Measurements from ENCODE around the gene SEC14L3.

- TF ChIP-seq, protein P1, sequence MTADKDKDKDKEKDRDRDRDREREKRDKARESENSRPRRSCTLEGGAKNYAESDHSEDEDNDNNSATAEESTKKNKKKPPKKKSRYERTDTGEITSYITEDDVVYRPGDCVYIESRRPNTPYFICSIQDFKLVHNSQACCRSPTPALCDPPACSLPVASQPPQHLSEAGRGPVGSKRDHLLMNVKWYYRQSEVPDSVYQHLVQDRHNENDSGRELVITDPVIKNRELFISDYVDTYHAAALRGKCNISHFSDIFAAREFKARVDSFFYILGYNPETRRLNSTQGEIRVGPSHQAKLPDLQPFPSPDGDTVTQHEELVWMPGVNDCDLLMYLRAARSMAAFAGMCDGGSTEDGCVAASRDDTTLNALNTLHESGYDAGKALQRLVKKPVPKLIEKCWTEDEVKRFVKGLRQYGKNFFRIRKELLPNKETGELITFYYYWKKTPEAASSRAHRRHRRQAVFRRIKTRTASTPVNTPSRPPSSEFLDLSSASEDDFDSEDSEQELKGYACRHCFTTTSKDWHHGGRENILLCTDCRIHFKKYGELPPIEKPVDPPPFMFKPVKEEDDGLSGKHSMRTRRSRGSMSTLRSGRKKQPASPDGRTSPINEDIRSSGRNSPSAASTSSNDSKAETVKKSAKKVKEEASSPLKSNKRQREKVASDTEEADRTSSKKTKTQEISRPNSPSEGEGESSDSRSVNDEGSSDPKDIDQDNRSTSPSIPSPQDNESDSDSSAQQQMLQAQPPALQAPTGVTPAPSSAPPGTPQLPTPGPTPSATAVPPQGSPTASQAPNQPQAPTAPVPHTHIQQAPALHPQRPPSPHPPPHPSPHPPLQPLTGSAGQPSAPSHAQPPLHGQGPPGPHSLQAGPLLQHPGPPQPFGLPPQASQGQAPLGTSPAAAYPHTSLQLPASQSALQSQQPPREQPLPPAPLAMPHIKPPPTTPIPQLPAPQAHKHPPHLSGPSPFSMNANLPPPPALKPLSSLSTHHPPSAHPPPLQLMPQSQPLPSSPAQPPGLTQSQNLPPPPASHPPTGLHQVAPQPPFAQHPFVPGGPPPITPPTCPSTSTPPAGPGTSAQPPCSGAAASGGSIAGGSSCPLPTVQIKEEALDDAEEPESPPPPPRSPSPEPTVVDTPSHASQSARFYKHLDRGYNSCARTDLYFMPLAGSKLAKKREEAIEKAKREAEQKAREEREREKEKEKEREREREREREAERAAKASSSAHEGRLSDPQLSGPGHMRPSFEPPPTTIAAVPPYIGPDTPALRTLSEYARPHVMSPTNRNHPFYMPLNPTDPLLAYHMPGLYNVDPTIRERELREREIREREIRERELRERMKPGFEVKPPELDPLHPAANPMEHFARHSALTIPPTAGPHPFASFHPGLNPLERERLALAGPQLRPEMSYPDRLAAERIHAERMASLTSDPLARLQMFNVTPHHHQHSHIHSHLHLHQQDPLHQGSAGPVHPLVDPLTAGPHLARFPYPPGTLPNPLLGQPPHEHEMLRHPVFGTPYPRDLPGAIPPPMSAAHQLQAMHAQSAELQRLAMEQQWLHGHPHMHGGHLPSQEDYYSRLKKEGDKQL (CRISPR knock-in tag; IDR thresholded peaks at IDR 0.05; ENCODE audit: low read depth), result no peak
- no peak for TF ChIP-seq ZNF790 (CRISPR knock-in tag; IDR thresholded peaks at IDR 0.05; ENCODE audit: borderline replicate concordance)
- no peak for TF ChIP-seq MAFG (CRISPR knock-in tag; IDR thresholded peaks at IDR 0.05)
- TF ChIP-seq ZNF816 (CRISPR knock-in tag; IDR thresholded peaks at IDR 0.05; ENCODE audit: borderline replicate concordance), result no peak
- TF ChIP-seq FOSL1 (CRISPR knock-in tag; IDR thresholded peaks at IDR 0.05; ENCODE audit: borderline replicate concordance), result no peak
- no peak for TF ChIP-seq IKZF4 (CRISPR knock-in tag; IDR thresholded peaks at IDR 0.05; ENCODE audit: borderline replicate concordance, low read depth, not compliant biosample characterization)
- TF ChIP-seq, protein P2, sequence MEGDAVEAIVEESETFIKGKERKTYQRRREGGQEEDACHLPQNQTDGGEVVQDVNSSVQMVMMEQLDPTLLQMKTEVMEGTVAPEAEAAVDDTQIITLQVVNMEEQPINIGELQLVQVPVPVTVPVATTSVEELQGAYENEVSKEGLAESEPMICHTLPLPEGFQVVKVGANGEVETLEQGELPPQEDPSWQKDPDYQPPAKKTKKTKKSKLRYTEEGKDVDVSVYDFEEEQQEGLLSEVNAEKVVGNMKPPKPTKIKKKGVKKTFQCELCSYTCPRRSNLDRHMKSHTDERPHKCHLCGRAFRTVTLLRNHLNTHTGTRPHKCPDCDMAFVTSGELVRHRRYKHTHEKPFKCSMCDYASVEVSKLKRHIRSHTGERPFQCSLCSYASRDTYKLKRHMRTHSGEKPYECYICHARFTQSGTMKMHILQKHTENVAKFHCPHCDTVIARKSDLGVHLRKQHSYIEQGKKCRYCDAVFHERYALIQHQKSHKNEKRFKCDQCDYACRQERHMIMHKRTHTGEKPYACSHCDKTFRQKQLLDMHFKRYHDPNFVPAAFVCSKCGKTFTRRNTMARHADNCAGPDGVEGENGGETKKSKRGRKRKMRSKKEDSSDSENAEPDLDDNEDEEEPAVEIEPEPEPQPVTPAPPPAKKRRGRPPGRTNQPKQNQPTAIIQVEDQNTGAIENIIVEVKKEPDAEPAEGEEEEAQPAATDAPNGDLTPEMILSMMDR (CRISPR knock-in tag; IDR thresholded peaks at IDR 0.05), result no peak
- no peak for TF ChIP-seq ZNF780A (CRISPR knock-in tag; IDR thresholded peaks at IDR 0.05)
- no peak for TF ChIP-seq RBFOX2 (IDR thresholded peaks at IDR 0.05; ENCODE audit: low read depth, low read length)
- TF ChIP-seq ZNF616 (CRISPR knock-in tag; IDR thresholded peaks at IDR 0.05; ENCODE audit: low read depth), result no peak
- TF ChIP-seq ARHGAP35 (CRISPR knock-in tag; IDR thresholded peaks at IDR 0.05; ENCODE audit: borderline replicate concordance), result no peak
These were observed 30.7 kb downstream of the SEC14L3 start for GRCh38 chr22:30441088-30441487.

Measured in HepG2 (cell line).